GM12874 (cell line): ENCODE measurements around the gene MORN3.

Experiments used
- CTCF ChIP-seq: IDR thresholded peaks from 2 replicates; pipeline ENCODE4 v1.5.1; 2011; ENCODE audit warnings: low read depth, mild to moderate bottlenecking, control low read depth, low read length, moderate library complexity; ENCODE audit not compliant: insufficient read depth

The MORN3 gene

GRCh38 chr12:121712190-121712460 lies 42.7 kb upstream of the MORN3 start:
- TF ChIP-seq CTCF = no peak

GRCh38 chr12:121711361-121712189 lies 42.1 kb upstream of the MORN3 start:
- TF ChIP-seq CTCF = no peak

- TF ChIP-seq CTCF = no peak
These were observed 40.1 kb upstream of the MORN3 start for GRCh38 chr12:121709478-121709961.

- TF ChIP-seq CTCF = no peak
These were observed 39.0 kb upstream of the MORN3 start for GRCh38 chr12:121708313-121709063.

DNA sequence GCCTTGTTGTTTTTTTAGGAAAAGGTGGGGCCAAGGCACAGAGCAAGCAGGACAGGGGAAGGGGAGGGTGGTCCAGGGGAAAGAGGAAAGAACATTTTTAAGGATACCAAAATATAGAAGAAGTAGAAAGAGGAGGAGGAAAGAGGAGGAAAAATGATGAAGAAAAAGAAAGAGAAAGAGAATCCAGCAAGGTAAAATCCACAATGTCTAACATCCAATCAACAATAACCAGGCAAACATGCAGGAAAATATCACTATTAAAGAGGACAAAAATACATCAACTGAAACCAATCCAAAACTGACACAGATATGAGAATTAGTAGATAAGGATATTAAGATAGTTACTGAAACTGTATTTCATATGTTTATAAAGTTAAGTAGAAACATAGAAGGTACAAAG lies 36.1 kb upstream of the MORN3 start:
- TF ChIP-seq CTCF = no peak

- no peak for TF ChIP-seq CTCF
These were observed 33.5 kb upstream of the MORN3 start for GRCh38 chr12:121702944-121703343.

DNA sequence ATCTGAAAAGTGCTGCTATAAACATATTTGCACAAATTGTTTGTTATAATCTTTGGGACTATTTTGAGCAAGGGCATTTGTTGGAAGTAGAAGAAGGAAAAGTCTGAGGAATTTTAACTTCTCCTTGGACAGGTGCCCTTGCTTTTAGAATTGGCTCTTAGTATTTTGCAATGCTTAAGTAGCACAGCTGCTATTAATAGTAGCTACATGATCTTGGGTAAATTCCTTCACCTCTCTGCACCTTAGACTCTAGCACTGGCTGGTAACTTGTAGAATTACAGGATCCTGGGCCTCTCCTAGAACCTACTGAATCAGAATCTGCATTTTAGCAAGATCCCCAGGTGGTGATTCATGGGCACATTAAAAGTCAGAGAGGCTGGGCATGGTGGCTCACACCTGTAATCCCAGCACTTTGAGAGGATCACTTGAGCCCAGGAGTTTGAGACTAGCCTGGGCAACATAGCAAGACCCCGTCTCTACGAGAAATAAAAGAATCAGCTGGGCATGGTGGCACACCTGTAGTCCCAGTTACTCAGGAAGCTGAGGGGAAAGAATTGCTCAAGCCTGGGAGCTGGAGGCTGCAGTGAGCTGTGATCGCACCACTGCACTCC lies 32.3 kb upstream of the MORN3 start:
- TF ChIP-seq CTCF = no peak
